Measurements from ENCODE around the gene AWAT1.
"Not testable (repeated sequence)": the region's sequence is repeated elsewhere in the genome, so short reads cannot be mapped to it uniquely, and the experiment has no call there.

Gene AWAT1

DNA sequence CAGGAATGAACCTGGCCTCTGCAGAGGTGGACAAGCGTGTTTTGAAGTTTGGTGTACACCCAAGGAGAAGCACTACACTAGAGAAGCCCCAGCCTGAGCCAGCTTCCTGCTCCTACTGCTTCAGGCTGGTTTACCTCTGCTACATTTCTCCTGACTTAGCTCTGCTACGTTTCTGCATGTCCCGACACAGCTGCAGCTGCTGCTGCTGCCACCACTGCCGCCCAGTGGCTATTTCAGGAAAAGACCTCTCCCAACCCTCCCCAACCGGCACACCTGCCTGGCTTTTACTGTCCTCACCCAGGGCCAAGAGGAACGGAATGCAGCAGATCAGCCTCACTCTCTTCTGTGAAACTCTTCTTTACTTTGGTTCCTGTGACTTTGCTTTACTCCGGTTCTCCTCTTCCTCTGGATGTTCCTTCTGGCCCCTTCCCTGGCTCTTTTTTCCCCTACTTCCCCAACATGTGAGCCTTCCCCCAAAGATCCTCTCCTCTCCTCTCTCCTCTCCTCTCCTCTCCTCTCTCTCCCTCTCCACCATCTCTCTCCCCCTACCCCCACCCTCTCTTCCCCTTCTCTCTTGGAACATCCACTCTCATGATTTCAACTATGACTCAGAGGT is 28.6 kb downstream of the AWAT1 start:
- DNase-seq: peak in 1 of 6 experiments; percentile 4

- no peak for DNase-seq
These were observed 30.3 kb downstream of the AWAT1 start for GRCh38 chrX:70264784-70265183.

- no peak for DNase-seq
These were observed 33.6 kb downstream of the AWAT1 start, which contains the start of gene ARR3 for GRCh38 chrX:70268034-70268433. Gene ARR3 (plus strand): TSS chrX:70268334. CDS start chrX:70269386, 1,052 bp downstream.

DNA sequence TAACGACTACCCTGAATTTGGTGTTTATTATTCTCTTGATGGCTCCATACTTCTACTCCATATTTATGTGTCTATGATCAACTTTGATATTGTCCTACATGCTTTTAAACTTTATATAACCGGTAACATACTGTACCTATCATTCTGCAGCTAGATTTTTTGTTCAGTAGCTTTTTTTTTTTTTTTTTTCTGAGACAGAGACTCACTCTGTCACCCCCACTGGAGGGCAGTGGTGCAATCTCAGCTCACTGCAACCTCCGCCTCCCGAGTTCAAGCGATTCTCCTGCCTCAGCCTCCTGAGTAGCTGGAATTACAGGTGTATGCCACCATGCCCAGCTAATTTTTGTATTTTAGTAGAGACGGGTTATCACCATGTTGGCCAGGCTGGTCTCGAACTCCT is 39.6 kb downstream of the AWAT1 start:
- DNase-seq: not testable (repeated sequence)

DNA sequence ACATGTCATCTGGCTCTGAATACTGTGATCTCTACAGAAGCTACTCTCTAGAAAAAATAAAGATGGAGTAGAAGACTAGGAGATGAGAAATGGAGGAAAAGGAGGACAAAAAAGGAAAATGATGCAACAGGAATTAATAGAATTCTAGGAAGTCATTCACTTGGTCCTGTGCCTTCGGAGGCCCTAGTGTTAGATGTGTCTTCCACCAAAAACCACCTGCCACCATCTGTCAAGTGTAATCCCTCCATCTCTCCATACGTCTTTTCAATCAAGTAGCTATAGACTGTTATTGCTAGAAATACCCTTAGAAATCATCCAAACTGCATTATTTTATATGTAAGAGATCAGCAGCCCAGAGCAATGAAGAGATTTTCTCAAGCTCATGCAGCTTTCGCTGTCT is 44.6 kb downstream of the AWAT1 start:
- no peak for DNase-seq

GRCh38 chrX:70280573-70280972 is 46.1 kb downstream of the AWAT1 start:
- DNase-seq: no peak

GRCh38 chrX:70281951-70282350 is 47.5 kb downstream of the AWAT1 start, which contains the start of gene RAB41:
Gene RAB41 (plus strand): TSS chrX:70282172. CDS start chrX:70282218, 46 bp downstream.
- DNase-seq: no peak

- no peak for DNase-seq
These were observed 54.8 kb downstream of the AWAT1 start for GRCh38 chrX:70289168-70289792.

Data from stimulated activated naive CD4-positive, alpha-beta T cell (primary cell).